CD14-positive monocyte (primary cell): ENCODE measurements around the gene TSC22D3. TPM values are rescaled to one million over a fixed set of nuclear protein-coding genes. Genes with fewer than 3 reads are reported as not detected.

Experiments used
- DNase-seq, 3 donors: peaks; one replicate each; pipeline ENCODE4 v3.0.0-alpha.2; 2011 to 2022
- H2AFZ ChIP-seq: 2 replicates; pipeline ENCODE4 v1.6.0; 2012; ENCODE audit warnings: mild to moderate bottlenecking, low read depth, low read length, inconsistent platforms; ENCODE audit not compliant: insufficient read depth, poor library complexity, severe bottlenecking
- H3K27ac ChIP-seq, 2 donors: 1 replicate in 1 of 2; 2 replicates in 1 of 2; pipeline ENCODE4 v1.5.1; 2012 to 2013; ENCODE audit warnings: low read length in 2 of 2, control low read depth in 1 of 2, inconsistent platforms in 1 of 2, low read depth in 1 of 2, mild to moderate bottlenecking in 1 of 2
- H3K27me3 ChIP-seq, 2 donors: one replicate each; pipeline versions ENCODE4 v1.6.0 to v1.6.1; 2011 to 2013; ENCODE audit warnings: low read length in 2 of 2; ENCODE audit not compliant: control insufficient read depth in 2 of 2, insufficient read depth in 2 of 2
- H3K36me3 ChIP-seq, 2 donors: replicated peaks in 1 of 2; 1 replicate in 1 of 2; 2 replicates in 1 of 2; pipeline versions ENCODE4 v1.5.1 to v1.6.1; 2012 to 2013; ENCODE audit warnings: low read length in 2 of 2, control low read depth in 1 of 2, inconsistent platforms in 1 of 2, mild to moderate bottlenecking in 1 of 2; ENCODE audit not compliant: insufficient read depth in 2 of 2, control insufficient read depth in 1 of 2
- H3K4me1 ChIP-seq, 2 donors: 1 replicate in 1 of 2; 2 replicates in 1 of 2; pipeline versions ENCODE4 v1.5.1 to v1.6.1; 2012 to 2013; ENCODE audit warnings: low read length in 2 of 2, control low read depth in 1 of 2, inconsistent platforms in 1 of 2, mild to moderate bottlenecking in 1 of 2, moderate library complexity in 1 of 2; ENCODE audit not compliant: insufficient read depth in 2 of 2, control insufficient read depth in 1 of 2
- H3K4me2 ChIP-seq: replicated peaks from 2 replicates; pipeline ENCODE3; 2012; ENCODE audit warnings: low read length, moderate library complexity, mild to moderate bottlenecking; ENCODE audit not compliant: poor library complexity, severe bottlenecking; ENCODE audit errors: extremely low read depth
- H3K4me3 ChIP-seq, 3 experiments: fragments of 200-600 bp in 1 of 3; sonication (generic) in 1 of 3; replicated peaks in 1 of 3; 1 replicate in 2 of 3; 2 replicates in 1 of 3; pipeline ENCODE4 v1.5.1; 2011 to 2013; ENCODE audit warnings: low read length in 3 of 3, mild to moderate bottlenecking in 3 of 3, control low read depth in 2 of 3, low read depth in 2 of 3, inconsistent platforms in 1 of 3, moderate library complexity in 1 of 3
- H3K79me2 ChIP-seq: 2 replicates; pipeline ENCODE4 v1.6.0; 2012; ENCODE audit warnings: mild to moderate bottlenecking, control low read depth, inconsistent platforms, low read length, moderate library complexity; ENCODE audit not compliant: insufficient read depth
- H3K9ac ChIP-seq: 2 replicates; pipeline ENCODE4 v1.6.0; 2017; ENCODE audit warnings: low read length, mild to moderate bottlenecking; ENCODE audit not compliant: insufficient read depth, poor library complexity, severe bottlenecking
- H3K9me3 ChIP-seq, 2 donors: replicated peaks in 1 of 2; 1 replicate in 1 of 2; 2 replicates in 1 of 2; pipeline versions ENCODE4 v1.5.1 to v1.6.1; 2012 to 2013; ENCODE audit warnings: low read length in 2 of 2, control low read depth in 1 of 2; ENCODE audit not compliant: control insufficient read depth in 1 of 2, insufficient read depth in 1 of 2
- H4K20me1 ChIP-seq: 2 replicates; pipeline ENCODE4 v1.6.0; 2012; ENCODE audit warnings: mild to moderate bottlenecking, low read length, control low read depth, moderate library complexity; ENCODE audit not compliant: insufficient read depth
- H3K27ac Mint-ChIP-seq, 7 donors: one replicate each; pipeline ENCODE4 v1.8.0; 2020; ENCODE audit warnings: mild to moderate bottlenecking in 7 of 7, mixed read lengths in 7 of 7, moderate library complexity in 6 of 7, inconsistent platforms in 2 of 7
- H3K27me3 Mint-ChIP-seq, 3 donors: one replicate each; pipeline ENCODE4 v1.8.0; 2021 to 2022; ENCODE audit warnings: low read depth in 3 of 3, mild to moderate bottlenecking in 3 of 3, mixed read lengths in 3 of 3, moderate library complexity in 3 of 3, inconsistent platforms in 1 of 3
- H3K36me3 Mint-ChIP-seq, 2 donors: one replicate each; pipeline ENCODE4 v1.8.0; 2020; ENCODE audit warnings: mixed read lengths in 2 of 2, inconsistent platforms in 1 of 2, mild to moderate bottlenecking in 1 of 2
- H3K4me1 Mint-ChIP-seq: one replicate; pipeline ENCODE4 v1.8.0; 2020; ENCODE audit warnings: mild to moderate bottlenecking, mixed read lengths
- H3K4me3 Mint-ChIP-seq, 2 donors: one replicate each; pipeline ENCODE4 v1.8.0; 2020; ENCODE audit warnings: mild to moderate bottlenecking in 2 of 2, mixed read lengths in 2 of 2, moderate library complexity in 1 of 2
- H3K9me3 Mint-ChIP-seq, 7 donors: one replicate each; pipeline ENCODE4 v1.8.0; 2020 to 2022; ENCODE audit warnings: mixed read lengths in 7 of 7, mild to moderate bottlenecking in 6 of 7, moderate library complexity in 6 of 7, inconsistent platforms in 2 of 7
- CTCF ChIP-seq: fragments of 200-600 bp; IDR thresholded peaks from one replicate; pipeline ENCODE4 v1.8.0; 2022; ENCODE audit warnings: antibody characterized with exemption, mild to moderate bottlenecking
- WGBS: methylation state at CpG from one replicate; pipeline ENCODE4 v1.1.5; 2013; ENCODE audit warnings: missing lambda C conversion rate; ENCODE audit not compliant: insufficient coverage; 5-methylcytosine and 5-hydroxymethylcytosine counted together
- intact Hi-C, 2 donors: fragments of 100-400 bp; cut with micrococcal nuclease; formaldehyde crosslinking; loops; one replicate each; pipeline versions ENCODE4 v1.15.0 to v1.15.1; 2023
- polyA plus RNA-seq, 3 donors: library from polyadenylated mRNA; depleted of rRNA in 1 of 3; unstranded in 2 of 3; stranded (reverse) in 1 of 3; fragments of 300-500 nt in 2 of 3; fragments of >200 nt in 1 of 3; fragmentation: Illumina TruSeq in 2 of 3; gene quantifications; 1 replicate in 2 of 3; 2 replicates in 1 of 3; pipeline ENCODE4 v1.2.3, GENCODE V29; 2012 to 2021

The TSC22D3 gene
- polyA plus RNA-seq, 3 donors: 171 to 1,562 (median 326) TPM

GRCh38 chrX:107760304-107761077 lies 15.1 kb downstream of the TSC22D3 start:
- Histone ChIP-seq H3K9ac (no peak overlapping the region), H2AFZ (no peak overlapping the region), H3K27ac (no peak overlapping the region), H3K79me2 (no peaks in the 10 kb centered on the region), H3K4me2 (no peak overlapping the region), H3K9me3 (no peaks in the 10 kb centered on the region), H4K20me1 (no peaks in the 10 kb centered on the region), H3K27me3 (no peaks in the 10 kb centered on the region), H3K4me1 (no peaks in the 10 kb centered on the region), H3K4me3 (no peak overlapping the region), H3K36me3 (no peaks in the 10 kb centered on the region)
- peaks cover 6 to 21% (median 6%) of the 10 kb centered on the region in 3 donors for H3K27me3 Mint-ChIP-seq
- DNase-seq: no peak
- no peak overlapping the region for H3K27ac Mint-ChIP-seq
- 92% methylated on average over 2 of the region's 5 CpGs for WGBS
- H3K36me3 Mint-ChIP-seq: no peaks in the 10 kb centered on the region
- H3K4me1 Mint-ChIP-seq: no peaks in the 10 kb centered on the region
- intact Hi-C loops: no loop called here
- peaks cover 0 to 3% (median 0%) of the 10 kb centered on the region in 7 donors for H3K9me3 Mint-ChIP-seq
- no peak overlapping the region for H3K4me3 Mint-ChIP-seq
- TF ChIP-seq CTCF: no peak

DNA sequence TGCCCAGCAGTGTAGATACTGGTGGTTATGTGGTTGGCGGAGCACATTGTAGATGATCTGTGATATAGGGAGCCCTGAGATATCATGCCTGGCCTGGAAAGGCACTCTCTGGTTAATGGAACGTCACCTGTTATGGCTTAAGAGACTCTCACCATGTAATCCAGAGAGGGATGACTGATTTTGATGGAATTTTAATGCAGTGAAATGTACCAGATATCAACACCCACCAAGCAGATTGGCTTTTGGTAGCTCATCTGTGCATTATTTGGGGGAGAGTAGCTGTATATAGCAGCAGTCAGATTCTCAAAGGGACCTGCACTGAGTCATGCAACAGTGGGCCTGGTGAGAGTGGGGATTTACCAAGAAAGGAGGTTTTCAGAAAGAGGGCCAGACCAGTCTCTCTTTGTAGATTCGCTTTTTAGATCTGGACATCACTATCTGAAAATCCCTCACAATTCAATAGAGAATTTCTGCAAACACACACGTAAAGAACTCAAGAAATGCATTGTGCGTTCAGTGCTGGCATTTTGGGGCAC lies 17.3 kb downstream of the TSC22D3 start:
- Mint-ChIP-seq H3K9me3 (peaks cover 0 to 3% (median 0%) of the 10 kb centered on the region in 7 donors), H3K4me3 (no peak overlapping the region), H3K4me1 (peaks cover 4% of the 10 kb centered on the region), H3K27me3 (peaks cover 5 to 20% (median 6%) of the 10 kb centered on the region in 3 donors), H3K27ac (no peak overlapping the region), H3K36me3 (no peaks in the 10 kb centered on the region)
- Histone ChIP-seq H3K27ac (no peak overlapping the region), H3K27me3 (no peaks in the 10 kb centered on the region), H4K20me1 (no peaks in the 10 kb centered on the region), H2AFZ (no peak overlapping the region), H3K4me2 (no peak overlapping the region), H3K4me3 (no peak overlapping the region), H3K79me2 (no peaks in the 10 kb centered on the region), H3K9ac (no peak overlapping the region), H3K9me3 (no peaks in the 10 kb centered on the region), H3K4me1 (peaks cover 4 to 6% of the 10 kb centered on the region in 2 donors), H3K36me3 (no peaks in the 10 kb centered on the region)
- no peak for DNase-seq
- WGBS: no CpG with 5 or more reads among the region's 5 CpGs
- intact Hi-C loops: no loop called here
- TF ChIP-seq CTCF: no peak
